Subcutaneous adipose tissue (tissue), 4 donors: ENCODE measurements around the gene EXOC4. TPM values are rescaled to one million over a fixed set of nuclear protein-coding genes. Genes with fewer than 3 reads are reported as not detected.

ENCODE experiments used
- CTCF ChIP-seq: fragments of 450-650 bp; IDR thresholded peaks from one replicate; pipeline ENCODE4 v1.5.1; 2016; ENCODE audit warnings: low read depth, mild to moderate bottlenecking, control low read depth, antibody characterized with exemption, moderate library complexity
- total RNA-seq, 4 donors: library from RNA; depleted of rRNA; stranded (reverse); fragments of >200 nt; gene quantifications; one replicate each; pipeline ENCODE4 v1.1.0, GENCODE V29; 2016

Gene EXOC4
- total RNA-seq, 4 donors from 2014 or later: 62.9 to 84.3 (median 77.3) TPM

GRCh38 chr7:133780912-133781311 lies 528.0 kb downstream of the EXOC4 start:
- no peak for TF ChIP-seq CTCF

DNA sequence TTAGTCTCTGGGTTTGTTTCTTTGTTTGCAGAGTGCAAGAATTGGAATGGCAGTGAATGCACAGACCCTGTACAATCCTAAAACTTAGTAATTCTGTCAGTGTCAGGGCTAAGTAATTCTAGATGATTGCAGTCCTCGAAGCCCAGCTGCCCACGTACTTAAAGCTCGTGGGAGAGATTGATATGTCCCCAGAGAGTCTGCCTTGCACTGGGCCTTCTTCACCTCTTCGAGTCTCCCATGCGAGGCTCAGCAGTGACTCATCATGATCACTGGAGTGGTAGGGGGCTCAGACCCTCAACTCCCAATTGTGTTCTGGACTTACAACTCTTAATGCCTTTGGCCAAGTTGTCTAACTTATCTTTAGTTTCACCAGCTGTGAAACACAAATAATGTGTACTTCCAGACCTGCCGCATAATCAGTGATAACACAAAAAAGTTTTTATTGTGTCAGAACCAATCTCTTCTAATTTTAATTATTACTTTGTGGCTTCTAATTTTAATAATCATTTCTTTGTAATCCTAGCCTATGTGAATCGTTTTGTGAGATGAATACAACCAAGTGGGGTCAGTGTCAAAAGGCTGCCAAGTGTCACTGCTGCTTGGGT lies 528.7 kb downstream of the EXOC4 start:
- TF ChIP-seq CTCF: no peak

- TF ChIP-seq CTCF: no peak
These were observed 529.6 kb downstream of the EXOC4 start for GRCh38 chr7:133782470-133782869.

- no peak for TF ChIP-seq CTCF
These were observed 530.4 kb downstream of the EXOC4 start for GRCh38 chr7:133783276-133783675.

- TF ChIP-seq CTCF: no peak
These were observed 531.7 kb downstream of the EXOC4 start for GRCh38 chr7:133784486-133785001.

DNA sequence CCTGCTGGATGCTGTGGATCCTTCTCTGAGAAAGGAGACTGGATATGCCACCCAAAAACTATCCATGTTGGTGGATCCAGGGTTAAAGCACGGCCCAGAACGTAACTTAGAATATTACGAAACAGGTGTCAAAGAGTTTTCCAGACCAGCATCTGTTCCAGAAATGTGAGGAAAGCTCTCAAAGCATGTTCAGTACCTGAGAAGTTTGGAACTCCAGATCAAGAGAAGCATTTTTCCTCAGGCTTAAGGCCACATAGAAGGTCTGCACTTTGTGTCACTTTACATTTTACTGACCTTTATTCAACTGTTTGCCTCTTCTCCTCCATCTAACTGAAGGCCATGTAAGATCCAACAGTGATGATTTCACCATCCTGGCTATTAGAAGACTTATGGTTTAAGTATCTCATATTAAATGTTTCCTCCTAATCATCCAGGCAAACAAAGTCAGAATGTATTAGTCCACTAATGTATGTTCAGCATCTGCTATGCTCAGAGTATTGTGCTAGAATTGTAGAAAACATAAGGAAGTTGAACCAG lies 533.6 kb downstream of the EXOC4 start:
- TF ChIP-seq CTCF: no peak

DNA sequence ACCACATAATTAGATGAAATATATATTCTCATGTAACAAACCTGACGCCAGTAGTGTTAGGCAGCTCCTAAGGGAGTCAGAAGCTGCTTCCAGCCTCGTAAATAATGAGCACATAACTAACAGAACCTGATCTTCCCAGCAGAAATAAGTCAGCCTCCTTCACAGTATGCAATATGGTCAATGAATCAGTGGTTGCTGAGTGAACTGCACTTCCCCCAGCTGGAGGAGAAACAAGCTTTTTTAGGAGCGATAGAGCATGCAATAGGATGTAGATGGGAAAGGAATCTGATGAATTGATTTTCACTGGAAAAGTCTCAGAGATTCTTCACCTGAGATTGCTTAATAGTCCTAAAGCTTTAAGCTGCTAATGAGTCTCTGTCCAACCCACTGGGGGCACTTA lies 537.1 kb downstream of the EXOC4 start:
- no peak for TF ChIP-seq CTCF
